ENCODE results near the gene ZDHHC11. TPM values are rescaled to one million over a fixed set of nuclear protein-coding genes. Genes with fewer than 3 reads are reported as not detected.
"Not testable (repeated sequence)": the region's sequence is repeated elsewhere in the genome, so short reads cannot be mapped to it uniquely, and the experiment has no call there.

Gene ZDHHC11
- total RNA-seq, 1 experiment from 2014 or later = 43.4 TPM

GRCh38 chr5:811384-811783, 39.4 kb downstream of the ZDHHC11 start:
- DNase-seq (ENCODE audit: low spot score) = not testable (repeated sequence)

GRCh38 chr5:807719-808514, 42.9 kb downstream of the ZDHHC11 start:
- DNase-seq (ENCODE audit: low spot score) = not testable (repeated sequence)

GRCh38 chr5:801472-801871, 49.3 kb downstream of the ZDHHC11 start:
- DNase-seq (ENCODE audit: low spot score) = no peak

- not testable (repeated sequence) for DNase-seq (ENCODE audit: low spot score)
Observed at GRCh38 chr5:801055-801454, 49.7 kb downstream of the ZDHHC11 start.

GRCh38 chr5:798505-799138, 52.2 kb downstream of the ZDHHC11 start:
- not testable (repeated sequence) for DNase-seq (ENCODE audit: low spot score)

GRCh38 chr5:797986-798385, 52.8 kb downstream of the ZDHHC11 start:
- DNase-seq (ENCODE audit: low spot score) = not testable (repeated sequence)

- DNase-seq (ENCODE audit: low spot score) = not testable (repeated sequence)
Observed at GRCh38 chr5:795873-796272, 54.9 kb downstream of the ZDHHC11 start.

GRCh38 chr5:794948-795347, 55.8 kb downstream of the ZDHHC11 start:
- DNase-seq (ENCODE audit: low spot score) = not testable (repeated sequence)

- DNase-seq (ENCODE audit: low spot score) = not testable (repeated sequence)
Observed at GRCh38 chr5:788703-789102, 62.1 kb downstream of the ZDHHC11 start.

GRCh38 chr5:787857-788233, 62.9 kb downstream of the ZDHHC11 start:
- not testable (repeated sequence) for DNase-seq (ENCODE audit: low spot score)

GRCh38 chr5:787224-787856, 63.4 kb downstream of the ZDHHC11 start:
- not testable (repeated sequence) for DNase-seq (ENCODE audit: low spot score)

- not testable (repeated sequence) for DNase-seq (ENCODE audit: low spot score)
Observed at GRCh38 chr5:785181-785705, 65.5 kb downstream of the ZDHHC11 start.

GRCh38 chr5:784428-785177, 66.2 kb downstream of the ZDHHC11 start, which contains the start of gene ZDHHC11B:
TSS of gene ZDHHC11B (minus strand) at chr5:784729. CDS start at chr5:766919, 17,810 bp downstream.
- peak; percentile 85 for DNase-seq (ENCODE audit: low spot score)

- DNase-seq (ENCODE audit: low spot score) = peak; percentile 27
Observed at GRCh38 chr5:783881-784427, 66.8 kb downstream of the ZDHHC11 start.

GRCh38 chr5:783049-783802, 67.6 kb downstream of the ZDHHC11 start:
- not testable (repeated sequence) for DNase-seq (ENCODE audit: low spot score)

- not testable (repeated sequence) for DNase-seq (ENCODE audit: low spot score)
Observed at GRCh38 chr5:782356-782755, 68.4 kb downstream of the ZDHHC11 start.

- not testable (repeated sequence) for DNase-seq (ENCODE audit: low spot score)
Observed at GRCh38 chr5:780571-780970, 70.2 kb downstream of the ZDHHC11 start.

- not testable (repeated sequence) for DNase-seq (ENCODE audit: low spot score)
Observed at GRCh38 chr5:778967-779366, 71.8 kb downstream of the ZDHHC11 start.

- not testable (repeated sequence) for DNase-seq (ENCODE audit: low spot score)
Observed at GRCh38 chr5:778421-778820, 72.4 kb downstream of the ZDHHC11 start.

GRCh38 chr5:777756-778161, 73.0 kb downstream of the ZDHHC11 start:
- DNase-seq (ENCODE audit: low spot score) = no peak

Data from HT-29 (cell line).